ENCODE data around the gene MUS81.

DNA sequence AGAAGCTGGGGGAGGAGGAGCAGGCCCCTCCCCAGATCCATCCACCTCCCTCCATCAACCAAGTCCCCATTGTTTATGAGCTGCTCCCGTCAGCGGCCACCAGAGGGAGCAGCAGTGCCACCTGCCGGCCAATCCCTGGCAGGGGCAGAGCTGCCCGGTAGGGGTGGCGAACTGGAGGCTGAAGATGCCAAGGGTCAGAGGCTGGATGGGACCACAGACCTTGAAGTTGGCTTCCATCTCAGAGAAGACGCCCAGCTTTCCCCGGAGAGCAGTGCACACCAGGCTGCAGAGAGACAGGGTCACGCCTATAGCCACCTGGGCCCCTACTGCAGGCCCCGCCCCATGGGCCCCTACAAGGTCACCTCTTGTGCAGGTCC, 24.5 kb downstream of the MUS81 start:
- no peak for TF ChIP-seq EZH2 (IDR thresholded peaks at IDR 0.05; ENCODE audit: borderline replicate concordance)
- TF ChIP-seq, protein P1, sequence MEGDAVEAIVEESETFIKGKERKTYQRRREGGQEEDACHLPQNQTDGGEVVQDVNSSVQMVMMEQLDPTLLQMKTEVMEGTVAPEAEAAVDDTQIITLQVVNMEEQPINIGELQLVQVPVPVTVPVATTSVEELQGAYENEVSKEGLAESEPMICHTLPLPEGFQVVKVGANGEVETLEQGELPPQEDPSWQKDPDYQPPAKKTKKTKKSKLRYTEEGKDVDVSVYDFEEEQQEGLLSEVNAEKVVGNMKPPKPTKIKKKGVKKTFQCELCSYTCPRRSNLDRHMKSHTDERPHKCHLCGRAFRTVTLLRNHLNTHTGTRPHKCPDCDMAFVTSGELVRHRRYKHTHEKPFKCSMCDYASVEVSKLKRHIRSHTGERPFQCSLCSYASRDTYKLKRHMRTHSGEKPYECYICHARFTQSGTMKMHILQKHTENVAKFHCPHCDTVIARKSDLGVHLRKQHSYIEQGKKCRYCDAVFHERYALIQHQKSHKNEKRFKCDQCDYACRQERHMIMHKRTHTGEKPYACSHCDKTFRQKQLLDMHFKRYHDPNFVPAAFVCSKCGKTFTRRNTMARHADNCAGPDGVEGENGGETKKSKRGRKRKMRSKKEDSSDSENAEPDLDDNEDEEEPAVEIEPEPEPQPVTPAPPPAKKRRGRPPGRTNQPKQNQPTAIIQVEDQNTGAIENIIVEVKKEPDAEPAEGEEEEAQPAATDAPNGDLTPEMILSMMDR (IDR thresholded peaks at IDR 0.05; ENCODE audit: poor library complexity), result peak; percentile 99
